ENCODE results near the gene RIT1.
A peak's percentile ranks its signal among the peaks of the same experiment; 100 is the strongest.
"Not testable (repeated sequence)": the region's sequence is repeated elsewhere in the genome, so short reads cannot be mapped to it uniquely, and the experiment has no call there.

The RIT1 gene

DNA sequence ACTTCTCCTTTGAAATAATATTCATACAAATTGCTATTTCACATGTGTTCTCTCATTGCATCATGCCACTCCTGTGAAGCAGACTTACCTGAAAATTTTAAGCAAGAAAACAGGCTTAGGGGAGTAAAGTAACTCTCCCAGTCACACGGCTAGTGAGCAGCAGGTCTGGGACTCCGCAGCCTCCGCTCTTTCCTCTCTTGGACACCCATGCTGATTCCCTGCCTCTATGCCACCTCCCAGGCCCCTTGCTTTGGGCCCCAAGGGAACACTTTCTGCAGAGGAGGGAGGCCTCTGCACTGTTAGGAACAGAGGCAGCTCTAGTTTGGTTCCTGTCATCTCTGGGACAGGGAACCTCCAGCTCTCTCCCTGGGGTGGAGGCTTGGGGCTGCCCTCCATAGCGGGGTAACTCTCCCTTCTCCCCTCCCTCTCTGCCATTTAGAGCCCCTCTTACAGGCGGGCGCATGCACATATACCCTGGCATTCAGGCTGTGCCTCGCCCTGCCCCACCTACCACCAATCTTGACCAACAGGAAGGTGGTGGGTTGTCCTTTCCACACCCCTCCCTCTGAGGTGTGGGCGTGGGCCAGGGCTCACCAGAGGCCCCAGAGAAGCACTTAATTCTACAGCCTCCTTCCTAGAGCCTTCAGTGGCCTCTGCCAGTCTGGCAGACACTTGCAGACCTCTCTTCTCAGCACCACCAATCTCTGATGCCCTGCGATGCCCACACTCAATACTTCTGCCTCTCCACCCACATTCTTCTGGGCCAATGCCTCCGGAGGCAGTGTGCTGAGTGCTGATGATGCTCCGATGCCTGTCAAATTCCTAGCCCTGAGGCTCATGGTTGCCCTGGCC is 30.1 kb upstream of the RIT1 start, which contains the start of gene RXFP4:
Gene RXFP4, plus strand, starts transcription at position 646 of the 852 bp plus-strand sequence. Its CDS starts 72 bp downstream, at position 718.
- no peak for DNase-seq
- H3K27me3 Mint-ChIP-seq: no peaks in the 10 kb centered on the region
- H3K4me3 Mint-ChIP-seq: peak within 1 kb of the TSS; percentile 46 to 50
- peaks cover 11 to 21% of the 10 kb centered on the region in 2 donors for H3K36me3 Mint-ChIP-seq
- H3K9me3 Mint-ChIP-seq: no peaks in the 10 kb centered on the region
- peak within 1 kb of the TSS; percentile 96 for H3K27ac Mint-ChIP-seq
- ATAC-seq (replicated peaks): peak; percentile 10 to 12
- peaks cover 60 to 78% of the 10 kb centered on the region in 2 donors for H3K4me1 Mint-ChIP-seq

DNA sequence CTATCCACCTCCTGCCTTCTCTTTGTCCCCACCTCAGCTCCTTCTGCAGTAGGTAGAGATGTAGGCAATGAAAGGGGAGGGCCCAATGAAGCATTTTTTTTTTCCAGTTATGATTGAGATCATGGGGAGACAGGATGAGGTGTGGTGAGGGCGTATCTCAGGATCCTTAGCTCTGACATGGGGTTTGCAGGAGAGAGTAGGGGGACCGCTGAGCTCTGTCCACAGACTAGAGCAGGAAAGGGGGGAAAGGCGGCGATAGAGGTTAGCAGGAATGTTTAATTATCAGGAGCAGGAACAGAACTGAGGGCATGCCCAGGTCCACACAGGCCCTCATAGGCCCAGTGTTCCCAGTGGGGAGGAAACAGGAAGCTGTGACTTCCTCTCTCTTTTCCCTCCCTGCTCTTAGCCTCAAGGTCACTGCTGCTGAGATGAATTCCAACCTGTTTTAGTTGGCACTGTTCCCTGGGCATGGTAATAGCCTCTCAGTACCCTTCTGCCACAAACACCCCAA is 29.4 kb upstream of the RIT1 start:
- peaks cover 7 to 17% of the 10 kb centered on the region in 2 donors for H3K36me3 Mint-ChIP-seq
- DNase-seq (no peak), ATAC-seq (replicated peaks) (peak; percentile 2 to 11)
- H3K4me3 Mint-ChIP-seq: peak overlapping the region; percentile 24 to 50
- no peaks in the 10 kb centered on the region for H3K27me3 Mint-ChIP-seq
- H3K9me3 Mint-ChIP-seq: no peaks in the 10 kb centered on the region
- H3K4me1 Mint-ChIP-seq: peaks cover 54 to 71% of the 10 kb centered on the region in 2 donors
- peak overlapping the region; percentile 96 for H3K27ac Mint-ChIP-seq

GRCh38 chr1:155938220-155938627 is 27.1 kb upstream of the RIT1 start:
- peaks cover under 1 to 9% of the 10 kb centered on the region in 2 donors for H3K36me3 Mint-ChIP-seq
- no peak overlapping the region for H3K4me3 Mint-ChIP-seq
- no peaks in the 10 kb centered on the region for H3K9me3 Mint-ChIP-seq
- ATAC-seq (replicated peaks) (no peak), DNase-seq (no peak)
- H3K4me1 Mint-ChIP-seq: peaks cover 37 to 49% of the 10 kb centered on the region in 2 donors
- H3K27ac Mint-ChIP-seq: no peak overlapping the region
- H3K27me3 Mint-ChIP-seq: no peaks in the 10 kb centered on the region

- Mint-ChIP-seq H3K27ac (no peak overlapping the region), H3K4me3 (peak overlapping the region in 1 of 2 donors; percentile 65), H3K27me3 (no peaks in the 10 kb centered on the region), H3K4me1 (peaks cover 9 to 43% of the 10 kb centered on the region in 2 donors), H3K9me3 (no peaks in the 10 kb centered on the region), H3K36me3 (peaks cover 10% of the 10 kb centered on the region in 2 donors)
- DNase-seq: no peak
- no peak for ATAC-seq (replicated peaks)
These were observed 23.9 kb upstream of the RIT1 start for GRCh38 chr1:155934936-155935590.

DNA sequence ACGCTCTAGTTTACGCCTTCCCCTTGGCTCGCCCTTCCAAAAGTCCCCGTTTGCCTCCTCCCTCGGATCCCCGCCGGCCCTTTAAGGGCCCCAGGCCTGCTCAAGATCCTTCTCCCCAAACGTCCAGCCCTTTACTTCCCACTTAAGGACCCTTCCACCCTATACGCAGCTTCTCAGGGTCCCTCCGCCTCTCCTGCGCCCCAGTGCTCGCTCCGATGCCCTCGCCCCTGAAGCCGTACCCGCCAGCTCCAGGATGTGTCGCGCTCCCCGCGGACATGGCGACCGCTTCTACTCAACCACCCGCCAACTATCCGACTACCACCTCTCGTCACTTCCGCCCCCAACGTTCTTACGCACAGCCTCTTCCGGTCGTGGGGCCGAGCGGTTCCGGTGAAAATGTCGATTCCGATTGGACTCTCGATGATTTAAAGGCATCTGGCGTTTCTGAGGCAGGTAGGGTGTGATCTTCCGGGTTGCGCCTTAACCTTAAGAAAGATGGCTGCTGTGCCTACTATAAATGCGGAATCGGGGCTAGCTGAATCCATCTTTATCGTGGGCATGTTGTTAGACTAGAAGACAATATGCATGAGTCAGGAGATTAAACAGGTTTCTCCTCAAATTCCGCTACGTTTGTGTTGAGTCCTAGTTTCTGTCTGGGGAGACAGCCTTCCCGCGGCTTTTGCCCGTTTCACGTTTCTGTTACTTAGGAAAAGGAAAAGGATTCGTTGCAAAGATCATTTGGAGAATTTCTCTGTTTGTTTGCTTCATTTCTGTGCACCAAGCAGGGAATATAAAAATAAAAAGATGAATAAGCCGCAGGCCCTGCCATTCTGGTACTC is 23.2 kb upstream of the RIT1 start, which contains the start of gene KHDC4:
Gene KHDC4, minus strand, starts transcription at position 317 of the 839 bp plus-strand sequence. Its CDS starts 40 bp downstream, at position 277.
- Mint-ChIP-seq H3K4me1 (peaks cover 8 to 45% of the 10 kb centered on the region in 2 donors), H3K27me3 (no peaks in the 10 kb centered on the region), H3K27ac (no peak within 1 kb of the TSS), H3K4me3 (peak within 1 kb of the TSS in 1 of 2 donors; percentile 65), H3K9me3 (no peaks in the 10 kb centered on the region), H3K36me3 (peaks cover 13 to 14% of the 10 kb centered on the region in 2 donors)
- ATAC-seq (replicated peaks): peak; percentile 94 to 96
- DNase-seq: peak; percentile 94

DNA sequence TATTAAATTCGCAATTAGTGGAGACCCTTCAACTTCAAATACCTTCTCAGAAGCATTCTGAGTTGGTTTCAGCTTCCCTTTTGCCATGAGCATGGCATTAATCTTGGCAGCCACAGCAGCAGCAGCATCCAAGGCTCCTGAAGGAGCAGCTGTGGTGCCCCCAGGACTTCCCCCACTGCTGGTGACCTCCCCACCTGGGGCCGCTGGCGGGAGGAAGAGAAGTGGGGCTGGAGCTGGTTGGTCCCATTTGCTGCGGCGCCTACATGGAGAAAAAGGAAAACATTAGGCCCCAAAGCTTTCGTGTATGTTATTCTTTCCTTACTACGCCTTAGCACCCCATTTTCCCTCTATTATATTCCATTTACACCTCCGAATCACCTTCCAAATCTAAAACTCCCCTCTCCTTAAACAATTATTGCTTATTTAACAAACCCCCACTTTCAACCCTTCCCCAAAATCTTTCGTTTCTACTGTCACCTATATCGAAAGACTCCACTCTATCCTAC is 22.5 kb upstream of the RIT1 start:
- Mint-ChIP-seq H3K4me1 (peaks cover 8 to 44% of the 10 kb centered on the region in 2 donors), H3K27me3 (no peaks in the 10 kb centered on the region), H3K36me3 (peaks cover 16 to 19% of the 10 kb centered on the region in 2 donors), H3K9me3 (no peaks in the 10 kb centered on the region), H3K27ac (no peak overlapping the region), H3K4me3 (no peak overlapping the region)
- no peak for DNase-seq
- ATAC-seq (replicated peaks): no peak

DNA sequence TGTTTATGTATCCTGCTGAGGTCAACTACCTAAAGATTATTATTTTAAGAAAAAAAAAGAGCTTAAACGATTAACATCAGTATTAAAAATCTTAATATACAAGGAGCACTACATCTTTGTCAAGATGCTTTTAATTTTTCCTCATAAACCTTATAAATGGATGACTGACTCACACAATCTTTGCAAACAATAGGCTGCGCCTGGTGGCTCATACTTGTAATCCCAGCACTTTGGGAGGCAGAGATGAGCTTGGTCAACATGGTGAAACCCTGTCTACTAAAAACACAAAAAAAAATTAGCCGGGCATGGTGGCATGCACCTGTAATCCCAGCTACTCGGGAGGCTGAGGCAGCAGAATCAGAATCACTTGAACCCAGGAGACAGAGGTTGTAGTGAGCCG is 21.3 kb upstream of the RIT1 start:
- Mint-ChIP-seq H3K36me3 (peaks cover 16 to 23% of the 10 kb centered on the region in 2 donors), H3K4me3 (no peak overlapping the region), H3K27ac (no peak overlapping the region), H3K27me3 (no peaks in the 10 kb centered on the region), H3K9me3 (no peaks in the 10 kb centered on the region), H3K4me1 (peaks cover 5 to 35% of the 10 kb centered on the region in 2 donors)
- ATAC-seq (replicated peaks): no peak
- DNase-seq: no peak

- Mint-ChIP-seq H3K4me1 (peaks cover 5 to 35% of the 10 kb centered on the region in 2 donors), H3K36me3 (peaks cover 17 to 24% of the 10 kb centered on the region in 2 donors), H3K9me3 (no peaks in the 10 kb centered on the region), H3K27me3 (no peaks in the 10 kb centered on the region), H3K4me3 (no peak overlapping the region), H3K27ac (no peak overlapping the region)
- no peak for ATAC-seq (replicated peaks)
- no peak for DNase-seq
These were observed 20.9 kb upstream of the RIT1 start for GRCh38 chr1:155932081-155932480.

GRCh38 chr1:155931332-155932038 is 20.3 kb upstream of the RIT1 start:
- Mint-ChIP-seq H3K27ac (peak overlapping the region; percentile 85), H3K36me3 (peaks cover 23 to 29% of the 10 kb centered on the region in 2 donors), H3K27me3 (no peaks in the 10 kb centered on the region), H3K4me3 (peak overlapping the region; percentile 79 to 85), H3K9me3 (no peaks in the 10 kb centered on the region), H3K4me1 (peaks cover 5 to 35% of the 10 kb centered on the region in 2 donors)
- no peak for DNase-seq
- no peak for ATAC-seq (replicated peaks)

GRCh38 chr1:155930725-155931124 is 19.6 kb upstream of the RIT1 start:
- not testable (repeated sequence) for DNase-seq; H3K27me3 Mint-ChIP-seq; ATAC-seq (replicated peaks); H3K9me3 Mint-ChIP-seq
- Mint-ChIP-seq H3K27ac (peak overlapping the region; percentile 85), H3K4me3 (peak overlapping the region; percentile 79 to 85), H3K4me1 (peaks cover 5 to 35% of the 10 kb centered on the region in 2 donors), H3K36me3 (peaks cover 26 to 36% of the 10 kb centered on the region in 2 donors)

GRCh38 chr1:155929057-155929456 is 17.9 kb upstream of the RIT1 start:
- peaks cover 6 to 35% of the 10 kb centered on the region in 2 donors for H3K4me1 Mint-ChIP-seq
- H3K4me3 Mint-ChIP-seq: no peak overlapping the region
- H3K27me3 Mint-ChIP-seq: no peaks in the 10 kb centered on the region
- DNase-seq (no peak), ATAC-seq (replicated peaks) (no peak)
- H3K27ac Mint-ChIP-seq: no peak overlapping the region
- H3K9me3 Mint-ChIP-seq: no peaks in the 10 kb centered on the region
- peaks cover 29 to 40% of the 10 kb centered on the region in 2 donors for H3K36me3 Mint-ChIP-seq

DNA sequence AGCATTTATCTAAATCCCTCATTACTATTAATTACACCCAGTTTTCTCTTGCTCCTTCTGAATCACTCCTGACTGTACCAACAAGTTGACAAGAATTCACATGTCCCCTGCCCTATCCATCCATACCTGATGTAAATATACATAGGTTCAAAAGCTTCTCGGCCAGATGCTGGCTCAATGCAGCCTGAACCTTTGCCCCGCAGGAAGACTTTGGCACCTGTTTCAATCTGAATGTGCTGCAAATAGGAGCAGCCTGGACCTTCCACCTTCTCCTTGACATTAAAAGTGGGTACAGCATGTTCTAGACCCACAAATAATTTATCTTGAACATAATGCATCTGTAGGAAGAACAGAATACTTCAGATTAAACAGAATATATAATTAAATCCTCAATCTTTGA is 14.4 kb upstream of the RIT1 start:
- Mint-ChIP-seq H3K27ac (no peak overlapping the region), H3K27me3 (no peaks in the 10 kb centered on the region)
- DNase-seq: no peak

GRCh38 chr1:155920717-155921116 is 9.6 kb upstream of the RIT1 start:
- no peaks in the 10 kb centered on the region for H3K9me3 Mint-ChIP-seq
- DNase-seq (no peak), ATAC-seq (replicated peaks) (no peak)
- no peak overlapping the region for H3K4me3 Mint-ChIP-seq
- no peaks in the 10 kb centered on the region for H3K27me3 Mint-ChIP-seq
- peaks cover 4 to 11% of the 10 kb centered on the region in 2 donors for H3K4me1 Mint-ChIP-seq
- no peak overlapping the region for H3K27ac Mint-ChIP-seq
- peaks cover 36 to 37% of the 10 kb centered on the region in 2 donors for H3K36me3 Mint-ChIP-seq

More for the DNA sequence above, 14.4 kb upstream of the RIT1 start:
- no peaks in the 10 kb centered on the region for H3K9me3 Mint-ChIP-seq
- H3K4me1 Mint-ChIP-seq: peaks cover 7 to 19% of the 10 kb centered on the region in 2 donors
- H3K36me3 Mint-ChIP-seq: peaks cover 34 to 48% of the 10 kb centered on the region in 2 donors
- no peak for ATAC-seq (replicated peaks)
- H3K4me3 Mint-ChIP-seq: no peak overlapping the region

All from stimulated activated naive B cell treated with anti-CD40 and anti-IgM and Interleukin-4, amounts not matched to agents 10 μg/mL and 1 μg/mL and 100 μg/mL, for 72 hours (primary cell).